ENCODE results near the gene FOXJ3. TPM values are rescaled to one million over a fixed set of nuclear protein-coding genes. Genes with fewer than 3 reads are reported as not detected.

FOXJ3 gene
- total RNA-seq, 1 experiment from 2014 or later: 55.3 TPM

DNA sequence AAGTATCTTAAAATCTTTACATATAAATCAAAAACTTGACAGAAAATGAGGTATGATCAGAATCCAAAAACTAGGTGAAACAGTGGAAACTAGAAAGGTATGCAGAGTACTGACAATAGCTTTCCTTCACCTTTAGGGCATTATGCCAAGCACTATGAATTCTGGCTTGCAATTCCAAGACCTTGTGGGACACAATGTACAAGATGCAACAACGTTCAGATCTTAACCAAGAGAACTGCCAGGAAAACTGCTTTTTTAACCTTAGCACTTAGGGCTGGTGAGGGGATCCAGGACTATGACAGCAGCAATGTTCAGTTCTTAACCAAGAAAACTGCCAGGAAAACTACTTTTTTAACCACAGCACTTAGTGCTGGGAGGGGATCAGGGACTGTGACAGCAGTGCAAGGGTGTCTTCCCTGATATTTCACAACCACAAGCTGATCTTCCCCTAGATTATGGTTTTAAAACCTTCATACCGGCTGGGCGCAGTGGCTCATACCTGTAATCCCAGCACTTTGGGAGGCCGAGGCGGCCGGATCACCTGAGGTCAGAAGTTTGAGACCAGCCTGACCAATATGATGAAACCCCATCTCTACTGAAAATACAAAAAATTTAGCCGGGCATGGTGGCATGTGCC, 22.3 kb downstream of the FOXJ3 start:
- CTCF ChIA-PET: no interaction called here
- in situ Hi-C loops (cut with HindIII; ENCODE audit: low pct_unique_long_range_greater_than_20kb, low sequenced_read_pairs) (no loop called here), intact Hi-C loops (cut with micrococcal nuclease; ENCODE audit: unreplicated experiment) (loop anchor here (10.0 kb wide), 1 partner anchor 138 kb away; no protein-coding TSS in a partner anchor)
- Histone ChIP-seq H3K4me3 (ENCODE audit: low read depth in 2 of 2, low read length in 2 of 2) (no peak overlapping the region), H3K9me3 (ENCODE audit: control insufficient read depth, insufficient read depth, low read depth, low read length) (no peaks in the 10 kb centered on the region), H3K27me3 (ENCODE audit: control insufficient read depth, insufficient read depth, low read length) (no peaks in the 10 kb centered on the region), H3K27ac (ENCODE audit: low read length) (no peak overlapping the region), H3K36me3 (ENCODE audit: control insufficient read depth, insufficient read depth, low read length) (no peaks in the 10 kb centered on the region), H3K4me1 (ENCODE audit: control insufficient read depth, insufficient read depth, low read length) (peaks cover 9% of the 10 kb centered on the region; the same call in 1 of the 2 replicates)
- TF ChIP-seq TCF7L2 (IDR thresholded peaks at IDR 0.05; ENCODE audit: low read depth, low read length) (no peak), POLR2AphosphoS5 (IDR thresholded peaks at IDR 0.05; ENCODE audit: low read depth, low read length) (no peak), SIN3A (IDR thresholded peaks at IDR 0.05; ENCODE audit: borderline replicate concordance, insufficient read depth, low read depth, low read length) (no peak)
- TF ChIP-seq, protein P1, sequence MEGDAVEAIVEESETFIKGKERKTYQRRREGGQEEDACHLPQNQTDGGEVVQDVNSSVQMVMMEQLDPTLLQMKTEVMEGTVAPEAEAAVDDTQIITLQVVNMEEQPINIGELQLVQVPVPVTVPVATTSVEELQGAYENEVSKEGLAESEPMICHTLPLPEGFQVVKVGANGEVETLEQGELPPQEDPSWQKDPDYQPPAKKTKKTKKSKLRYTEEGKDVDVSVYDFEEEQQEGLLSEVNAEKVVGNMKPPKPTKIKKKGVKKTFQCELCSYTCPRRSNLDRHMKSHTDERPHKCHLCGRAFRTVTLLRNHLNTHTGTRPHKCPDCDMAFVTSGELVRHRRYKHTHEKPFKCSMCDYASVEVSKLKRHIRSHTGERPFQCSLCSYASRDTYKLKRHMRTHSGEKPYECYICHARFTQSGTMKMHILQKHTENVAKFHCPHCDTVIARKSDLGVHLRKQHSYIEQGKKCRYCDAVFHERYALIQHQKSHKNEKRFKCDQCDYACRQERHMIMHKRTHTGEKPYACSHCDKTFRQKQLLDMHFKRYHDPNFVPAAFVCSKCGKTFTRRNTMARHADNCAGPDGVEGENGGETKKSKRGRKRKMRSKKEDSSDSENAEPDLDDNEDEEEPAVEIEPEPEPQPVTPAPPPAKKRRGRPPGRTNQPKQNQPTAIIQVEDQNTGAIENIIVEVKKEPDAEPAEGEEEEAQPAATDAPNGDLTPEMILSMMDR (IDR thresholded peaks at IDR 0.05): no peak
- TF ChIP-seq, protein P2, sequence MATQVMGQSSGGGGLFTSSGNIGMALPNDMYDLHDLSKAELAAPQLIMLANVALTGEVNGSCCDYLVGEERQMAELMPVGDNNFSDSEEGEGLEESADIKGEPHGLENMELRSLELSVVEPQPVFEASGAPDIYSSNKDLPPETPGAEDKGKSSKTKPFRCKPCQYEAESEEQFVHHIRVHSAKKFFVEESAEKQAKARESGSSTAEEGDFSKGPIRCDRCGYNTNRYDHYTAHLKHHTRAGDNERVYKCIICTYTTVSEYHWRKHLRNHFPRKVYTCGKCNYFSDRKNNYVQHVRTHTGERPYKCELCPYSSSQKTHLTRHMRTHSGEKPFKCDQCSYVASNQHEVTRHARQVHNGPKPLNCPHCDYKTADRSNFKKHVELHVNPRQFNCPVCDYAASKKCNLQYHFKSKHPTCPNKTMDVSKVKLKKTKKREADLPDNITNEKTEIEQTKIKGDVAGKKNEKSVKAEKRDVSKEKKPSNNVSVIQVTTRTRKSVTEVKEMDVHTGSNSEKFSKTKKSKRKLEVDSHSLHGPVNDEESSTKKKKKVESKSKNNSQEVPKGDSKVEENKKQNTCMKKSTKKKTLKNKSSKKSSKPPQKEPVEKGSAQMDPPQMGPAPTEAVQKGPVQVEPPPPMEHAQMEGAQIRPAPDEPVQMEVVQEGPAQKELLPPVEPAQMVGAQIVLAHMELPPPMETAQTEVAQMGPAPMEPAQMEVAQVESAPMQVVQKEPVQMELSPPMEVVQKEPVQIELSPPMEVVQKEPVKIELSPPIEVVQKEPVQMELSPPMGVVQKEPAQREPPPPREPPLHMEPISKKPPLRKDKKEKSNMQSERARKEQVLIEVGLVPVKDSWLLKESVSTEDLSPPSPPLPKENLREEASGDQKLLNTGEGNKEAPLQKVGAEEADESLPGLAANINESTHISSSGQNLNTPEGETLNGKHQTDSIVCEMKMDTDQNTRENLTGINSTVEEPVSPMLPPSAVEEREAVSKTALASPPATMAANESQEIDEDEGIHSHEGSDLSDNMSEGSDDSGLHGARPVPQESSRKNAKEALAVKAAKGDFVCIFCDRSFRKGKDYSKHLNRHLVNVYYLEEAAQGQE (IDR thresholded peaks at IDR 0.05; ENCODE audit: insufficient read depth in 1 of 2, low read depth in 2 of 2, low read length in 1 of 2): no peak
- DNase-seq (ENCODE audit: low read depth, low spot score) (no peak), ATAC-seq (no peak)
- no TSS peak for BruUV-seq (replicated peaks)
- POLR2A ChIA-PET: no interaction called here

DNA sequence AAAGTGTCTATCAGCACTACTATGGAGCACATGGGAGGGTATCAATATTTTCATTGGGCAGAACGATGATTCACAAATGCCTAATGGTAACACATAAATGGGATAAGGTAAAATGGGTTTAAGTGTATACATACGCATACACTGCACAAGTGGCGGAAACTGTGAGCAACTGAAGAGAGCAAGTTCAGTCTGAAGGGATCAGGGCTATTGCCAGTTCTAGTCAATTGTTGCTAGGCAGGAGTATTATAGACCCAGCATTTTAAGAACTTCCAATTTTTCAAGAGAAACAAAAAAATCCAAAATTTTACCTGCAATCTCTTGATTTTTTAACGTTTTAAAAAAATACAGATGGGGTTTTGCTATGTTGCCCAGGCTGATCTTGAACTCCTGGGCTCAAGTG, 23.1 kb downstream of the FOXJ3 start:
- no TSS peak for BruUV-seq (replicated peaks)
- no peaks in the 10 kb centered on the region for H3K36me3 ChIP-seq (ENCODE audit: control insufficient read depth, insufficient read depth, low read length)
- no peaks in the 10 kb centered on the region for H3K9me3 ChIP-seq (ENCODE audit: control insufficient read depth, insufficient read depth, low read depth, low read length)
- no peak for ATAC-seq
- peaks cover 9% of the 10 kb centered on the region; the same call in 1 of the 2 replicates for H3K4me1 ChIP-seq (ENCODE audit: control insufficient read depth, insufficient read depth, low read length)
- in situ Hi-C loops (cut with HindIII; ENCODE audit: low pct_unique_long_range_greater_than_20kb, low sequenced_read_pairs): no loop called here
- intact Hi-C loops (cut with micrococcal nuclease; ENCODE audit: unreplicated experiment): loop anchor here (1.0 to 10.0 kb wide), 2 partner anchors 107 to 137 kb away; no protein-coding TSS in a partner anchor
- DNase-seq (ENCODE audit: low read depth, low spot score): no peak
- ChIA-PET CTCF (interaction anchor here (0.6 kb wide), 1 partner anchor 237 kb away, joined by 9 read pairs; no protein-coding TSS in a partner anchor), POLR2A (no interaction called here)
- no peak overlapping the region for H3K27ac ChIP-seq (ENCODE audit: low read length)
- TF ChIP-seq TCF7L2 (IDR thresholded peaks at IDR 0.05; ENCODE audit: low read depth, low read length) (no peak), POLR2AphosphoS5 (IDR thresholded peaks at IDR 0.05; ENCODE audit: low read depth, low read length) (no peak), SIN3A (IDR thresholded peaks at IDR 0.05; ENCODE audit: borderline replicate concordance, insufficient read depth, low read depth, low read length) (no peak)
- TF ChIP-seq, protein P1 (IDR thresholded peaks at IDR 0.05): no peak
- TF ChIP-seq, protein P2 (IDR thresholded peaks at IDR 0.05; ENCODE audit: insufficient read depth in 1 of 2, low read depth in 2 of 2, low read length in 1 of 2): no peak
- H3K4me3 ChIP-seq (ENCODE audit: low read depth in 2 of 2, low read length in 2 of 2): no peak overlapping the region
- H3K27me3 ChIP-seq (ENCODE audit: control insufficient read depth, insufficient read depth, low read length): no peaks in the 10 kb centered on the region
